COLO668 (cell line): ENCODE measurements around the gene EPB41L5.
"Not testable (repeated sequence)": the region's sequence is repeated elsewhere in the genome, so short reads cannot be mapped to it uniquely, and the experiment has no call there.

Experiments
- DNase-seq: peaks from one replicate; lab custom pipeline; 2025; ENCODE audit not compliant: unreplicated experiment; lab: John Stamatoyannopoulos, UW

The EPB41L5 gene

GRCh38 chr2:120029672-120030640, 17.1 kb downstream of the EPB41L5 start:
- no peak for DNase-seq

- DNase-seq = no peak
Measured at GRCh38 chr2:120032297-120032696, 19.4 kb downstream of the EPB41L5 start.

GRCh38 chr2:120034027-120034426, 21.1 kb downstream of the EPB41L5 start:
- DNase-seq = no peak

- no peak for DNase-seq
Measured at GRCh38 chr2:120034621-120035020, 21.7 kb downstream of the EPB41L5 start.

- no peak for DNase-seq
Measured at GRCh38 chr2:120036145-120036544, 23.3 kb downstream of the EPB41L5 start.

- DNase-seq = no peak
Measured at GRCh38 chr2:120037995-120038541, 25.2 kb downstream of the EPB41L5 start.

GRCh38 chr2:120042359-120042758, 29.5 kb downstream of the EPB41L5 start:
- no peak for DNase-seq

GRCh38 chr2:120044336-120044735, 31.5 kb downstream of the EPB41L5 start:
- no peak for DNase-seq

- not testable (repeated sequence) for DNase-seq
Measured at GRCh38 chr2:120045775-120046174, 32.9 kb downstream of the EPB41L5 start.

GRCh38 chr2:120046252-120046651, 33.4 kb downstream of the EPB41L5 start:
- not testable (repeated sequence) for DNase-seq

GRCh38 chr2:120052597-120052996, 39.7 kb downstream of the EPB41L5 start:
- no peak for DNase-seq

- DNase-seq = no peak
Measured at GRCh38 chr2:120053891-120054290, 41.0 kb downstream of the EPB41L5 start.

GRCh38 chr2:120059483-120059882, 46.6 kb downstream of the EPB41L5 start:
- no peak for DNase-seq

- no peak for DNase-seq
Measured at GRCh38 chr2:120060088-120060623, 47.3 kb downstream of the EPB41L5 start.

- DNase-seq = no peak
Measured at GRCh38 chr2:120064664-120065063, 51.8 kb downstream of the EPB41L5 start.

GRCh38 chr2:120066800-120067547, 54.1 kb downstream of the EPB41L5 start:
- peak; percentile 41 for DNase-seq

GRCh38 chr2:120068040-120068658, 55.3 kb downstream of the EPB41L5 start:
- not testable (repeated sequence) for DNase-seq

- DNase-seq = no peak
Measured at GRCh38 chr2:120075545-120075944, 62.7 kb downstream of the EPB41L5 start.

- DNase-seq = no peak
Measured at GRCh38 chr2:120077896-120078295, 65.0 kb downstream of the EPB41L5 start.

GRCh38 chr2:120079647-120080046, 66.8 kb downstream of the EPB41L5 start:
- DNase-seq = no peak

GRCh38 chr2:120091436-120091835, 78.6 kb downstream of the EPB41L5 start:
- DNase-seq = no peak
